Heart left ventricle (tissue), 16 donors: ENCODE data around the gene ZNF747. TPM values are rescaled to one million over a fixed set of nuclear protein-coding genes. Genes with fewer than 3 reads are reported as not detected.
"Not testable (repeated sequence)": the region's sequence is repeated elsewhere in the genome, so short reads cannot be mapped to it uniquely, and the experiment has no call there.

Experiments
- ATAC-seq, 4 donors: fragments of 200-7000 bp; cut with Tn5 transposase; one replicate each; pipeline ENCODE4 v1.9.1; 2020 to 2022; ENCODE audit warnings: moderate library complexity in 4 of 4, mild to moderate bottlenecking in 3 of 4, moderate number of reproducible peaks in 1 of 4
- DNase-seq, 5 donors: peaks; one replicate each; pipeline ENCODE4 v3.0.0-alpha.2; 2020
- H3K27ac ChIP-seq, 12 donors: fragments of 200-600 bp; sonication (generic) in 4 of 12; one replicate each; pipeline versions ENCODE4 v1.5.0 to v1.8.0; 2016 to 2022; ENCODE audit warnings: mild to moderate bottlenecking in 2 of 12
- H3K27me3 ChIP-seq, 9 donors: fragments of 200-600 bp; sonication (generic) in 2 of 9; one replicate each; pipeline versions ENCODE4 v1.5.1 to v1.8.0; 2016 to 2022; ENCODE audit warnings: mild to moderate bottlenecking in 3 of 9
- H3K36me3 ChIP-seq, 9 donors: fragments of 200-600 bp; sonication (generic) in 2 of 9; one replicate each; pipeline versions ENCODE4 v1.5.0 to v1.8.0; 2018 to 2022; ENCODE audit warnings: mild to moderate bottlenecking in 2 of 9
- H3K4me1 ChIP-seq, 12 donors: fragments of 200-600 bp; sonication (generic) in 4 of 12; one replicate each; pipeline versions ENCODE4 v1.5.0 to v1.8.0; 2016 to 2022; ENCODE audit warnings: mild to moderate bottlenecking in 3 of 12
- H3K4me3 ChIP-seq, 12 donors: fragments of 200-600 bp; sonication (generic) in 4 of 12; one replicate each; pipeline versions ENCODE4 v1.5.0 to v1.8.0; 2017 to 2022; ENCODE audit warnings: mild to moderate bottlenecking in 9 of 12, moderate library complexity in 4 of 12
- H3K9me3 ChIP-seq, 12 donors: fragments of 200-600 bp; sonication (generic) in 4 of 12; one replicate each; pipeline versions ENCODE4 v1.5.0 to v1.8.0; 2016 to 2022; ENCODE audit warnings: mild to moderate bottlenecking in 1 of 12
- POLR2A ChIP-seq, 2 donors: fragments of 450-650 bp; IDR thresholded peaks; one replicate each; pipeline ENCODE4 v1.6.1; 2017; ENCODE audit warnings: antibody characterized with exemption in 2 of 2, mild to moderate bottlenecking in 2 of 2, moderate library complexity in 2 of 2
- WGBS, 4 donors: extraction: QIAGEN DNeasy Blood & Tissue Kit in 2 of 4; methylation state at CpG; one replicate each; pipeline versions ENCODE4 v1.1.5 to v1.1.7; 2013 to 2018; 5-methylcytosine and 5-hydroxymethylcytosine counted together
- intact Hi-C, 10 donors: fragments of 100-400 bp; cut with DNase I; formaldehyde crosslinking; loops; one replicate each; pipeline versions ENCODE4 v1.11.1 to v1.14.2; 2022
- polyA plus RNA-seq, 2 donors: library from polyadenylated mRNA; stranded (reverse); fragments of 200-250 nt; gene quantifications; one replicate each; pipeline ENCODE4 v1.2.3, GENCODE V29; 2013
- total RNA-seq, 9 donors: library from RNA; depleted of rRNA in 2 of 9; stranded (reverse); fragments of >200 nt in 2 of 9; fragmentation: NEBNext Ultra II Directional in 3 of 9; extraction: Animal tissue kit (Norgen Biotek cat#: 25700) in 3 of 9; gene quantifications; one replicate each; pipeline versions ENCODE4 v1.1.0 to v1.2.4, GENCODE V29; 2016 to 2023
- TF ChIP-seq, protein P1 (sequence below), 12 donors: fragments of 200-600 bp; sonication (generic) in 4 of 12; IDR thresholded peaks; one replicate each; pipeline versions ENCODE4 v1.5.0 to v1.8.0; 2018 to 2022; ENCODE audit warnings: antibody characterized with exemption in 12 of 12, mild to moderate bottlenecking in 5 of 12
- donor health status: ischemic (EF 13 %, LVEDD 7.1; RV severe dilation, severe dysfunction).
- donor health status: healthy with polysubstance abuse.
- donor health status: DM: no; HTN: yes; CAD: no.
- donor health status: DM: no; HTN: no; CAD: no.
- donor health status: ischemic (EF 25% LVEDD 6.9; RV normal size, moderate dysfunction).
- donor health status: ischemic (EF 25% LVEDD 5.7; RV mildly dilated, moderate dysfunction).
- donor health status: healthy.
- donor health status: DM: yes; HTN: yes; CAD: no.
- donor health status: ischemic (EF 35%, LVEDD 5.7; RV mildly dilated, moderate dysfunction).
- donor health status: nonischemic (EF 11% LVEDD 7.7; RV severe dilation, severe dysfunction).
- donor health status: DM: yes; HTN: yes; CAD: no.
- donor health status: PGD.
- donor health status: ischemic (EF 29% LVEDD 5.4; RV normal size, mild dysfunction).
- donor health status: nonischemic (EF 23%, LVEDD 6.1; RV moderate dilation, normal function).

ZNF747 gene
- total and polyA plus RNA-seq, 11 donors = 8.6 to 15.2 (median 9.6) TPM

DNA sequence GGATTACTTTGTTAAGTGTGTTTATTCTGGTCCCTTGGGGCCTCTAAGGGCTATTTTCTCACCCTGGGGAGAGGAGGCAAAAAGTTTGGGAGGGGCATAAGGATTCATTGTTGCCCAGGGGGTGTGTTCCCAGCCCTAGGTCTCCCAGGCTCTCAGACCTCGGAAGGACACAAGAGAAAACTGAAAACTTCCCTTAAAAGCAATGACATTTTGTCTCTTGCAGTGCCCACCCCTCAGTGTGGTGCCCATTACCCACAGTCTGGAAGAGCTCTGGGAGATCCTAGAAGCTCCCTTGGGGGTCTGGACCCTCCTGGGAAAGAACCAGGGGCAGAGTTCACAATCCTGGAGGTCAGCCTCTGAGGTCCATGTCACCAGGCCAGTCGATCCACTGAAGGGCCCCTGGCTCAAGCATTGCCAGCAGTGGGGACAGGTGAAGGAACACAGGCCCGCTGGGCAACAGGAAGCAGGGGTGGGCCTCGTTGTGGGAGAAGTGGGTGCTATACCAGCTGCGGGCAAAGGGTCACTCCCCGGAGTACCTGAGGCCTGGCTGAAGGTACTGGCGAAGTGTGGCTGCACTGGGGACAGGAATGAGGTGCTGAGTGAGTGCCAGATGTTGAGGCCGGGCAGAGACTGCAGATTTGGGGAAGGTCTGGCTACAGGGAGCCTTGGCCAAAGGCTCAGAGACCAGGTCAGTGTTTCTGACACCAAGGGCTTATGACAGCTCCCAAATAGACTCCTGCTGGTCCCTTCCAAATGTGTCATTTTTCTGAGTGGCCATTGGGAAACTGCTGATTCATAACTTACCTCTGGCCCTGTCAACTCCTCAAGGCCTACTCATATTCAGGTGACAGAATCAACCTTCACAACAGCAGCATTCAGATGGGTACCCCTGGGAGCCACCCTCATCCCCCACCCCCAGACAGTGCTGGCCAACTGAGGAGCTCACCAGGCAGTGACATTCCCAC lies 4.6 kb upstream of the ZNF747 start:
- H3K9me3 ChIP-seq = no peaks in the 10 kb centered on the region
- H3K4me1 ChIP-seq = peaks cover 0 to 47% (median 23%) of the 10 kb centered on the region in 12 donors
- no peaks in the 10 kb centered on the region for H3K27me3 ChIP-seq
- H3K27ac ChIP-seq = peak overlapping the region; percentile 57 to 88 (median 80)
- DNase-seq (peak in 4 of 5 donors; percentile 58 to 85 (median 76)), ATAC-seq (peak; percentile 74 to 85 (median 76))
- H3K4me3 ChIP-seq = no peak overlapping the region
- WGBS, 4 donors = 42 to 66% (median 53%) methylated on average over 8 of the region's 8 CpGs
- intact Hi-C loops = loop anchor here in 4 of 10 donors (5.0 to 10.0 kb wide), 4 partner anchors 33 to 96 kb away; partner anchors contain the start of genes ZNF688 (in 1 of the 4) and ZNF785 (in 1 of the 4)
- no peaks in the 10 kb centered on the region for H3K36me3 ChIP-seq
- TF ChIP-seq, protein P1, sequence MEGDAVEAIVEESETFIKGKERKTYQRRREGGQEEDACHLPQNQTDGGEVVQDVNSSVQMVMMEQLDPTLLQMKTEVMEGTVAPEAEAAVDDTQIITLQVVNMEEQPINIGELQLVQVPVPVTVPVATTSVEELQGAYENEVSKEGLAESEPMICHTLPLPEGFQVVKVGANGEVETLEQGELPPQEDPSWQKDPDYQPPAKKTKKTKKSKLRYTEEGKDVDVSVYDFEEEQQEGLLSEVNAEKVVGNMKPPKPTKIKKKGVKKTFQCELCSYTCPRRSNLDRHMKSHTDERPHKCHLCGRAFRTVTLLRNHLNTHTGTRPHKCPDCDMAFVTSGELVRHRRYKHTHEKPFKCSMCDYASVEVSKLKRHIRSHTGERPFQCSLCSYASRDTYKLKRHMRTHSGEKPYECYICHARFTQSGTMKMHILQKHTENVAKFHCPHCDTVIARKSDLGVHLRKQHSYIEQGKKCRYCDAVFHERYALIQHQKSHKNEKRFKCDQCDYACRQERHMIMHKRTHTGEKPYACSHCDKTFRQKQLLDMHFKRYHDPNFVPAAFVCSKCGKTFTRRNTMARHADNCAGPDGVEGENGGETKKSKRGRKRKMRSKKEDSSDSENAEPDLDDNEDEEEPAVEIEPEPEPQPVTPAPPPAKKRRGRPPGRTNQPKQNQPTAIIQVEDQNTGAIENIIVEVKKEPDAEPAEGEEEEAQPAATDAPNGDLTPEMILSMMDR (IDR thresholded peaks at IDR 0.05) = no peak
- no peak for TF ChIP-seq POLR2A (IDR thresholded peaks at IDR 0.05)

DNA sequence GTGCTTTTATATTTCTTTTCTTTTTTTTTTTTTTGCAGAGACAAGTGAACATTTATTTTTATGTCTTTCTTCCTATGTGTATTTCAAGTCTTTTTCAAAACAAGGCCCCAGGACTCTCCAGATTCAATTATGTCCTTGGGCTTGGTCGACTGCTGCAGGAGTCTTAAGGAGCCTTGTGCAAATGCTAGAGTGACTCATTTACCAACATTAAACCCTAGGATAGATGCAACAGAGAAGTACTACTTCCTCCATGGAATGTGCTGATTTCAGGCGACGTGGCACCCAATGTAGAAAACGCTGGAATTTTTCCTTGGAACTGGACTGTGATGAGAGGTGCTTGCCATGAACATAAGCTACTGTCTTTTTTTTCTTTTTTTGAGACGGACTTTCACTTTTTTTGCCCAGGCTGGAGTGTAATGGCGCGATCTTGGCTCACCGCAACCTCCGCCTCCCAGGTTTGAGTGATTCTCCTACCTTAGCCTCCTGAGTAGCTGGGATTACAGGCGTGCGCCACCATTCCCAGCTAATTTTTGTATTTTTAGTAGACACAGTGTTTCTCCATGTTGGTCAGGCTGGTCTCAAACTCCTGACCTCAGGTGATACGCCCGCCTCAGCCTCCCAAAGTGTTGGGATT lies 1.9 kb upstream of the ZNF747 start:
- intact Hi-C loops = loop anchor here in 4 of 10 donors (5.0 to 10.0 kb wide), 4 partner anchors 36 to 98 kb away; partner anchors contain the start of genes ZNF688 (in 1 of the 4) and ZNF785 (in 1 of the 4)
- DNase-seq, H3K27me3 ChIP-seq, ATAC-seq, H3K9me3 ChIP-seq: not testable (repeated sequence)
- Histone ChIP-seq H3K36me3 (peaks cover 0 to 17% (median 14%) of the 10 kb centered on the region in 9 donors), H3K27ac (peak overlapping the region in 7 of 12 donors; percentile 91 to 99 (median 95)), H3K4me3 (peak overlapping the region in 1 of 12 donors; percentile 87), H3K4me1 (peaks cover 0 to 53% (median 30%) of the 10 kb centered on the region in 12 donors)
- 94 to 96% (median 96%) methylated on average over 13 of the region's 13 CpGs for WGBS, 4 donors

DNA sequence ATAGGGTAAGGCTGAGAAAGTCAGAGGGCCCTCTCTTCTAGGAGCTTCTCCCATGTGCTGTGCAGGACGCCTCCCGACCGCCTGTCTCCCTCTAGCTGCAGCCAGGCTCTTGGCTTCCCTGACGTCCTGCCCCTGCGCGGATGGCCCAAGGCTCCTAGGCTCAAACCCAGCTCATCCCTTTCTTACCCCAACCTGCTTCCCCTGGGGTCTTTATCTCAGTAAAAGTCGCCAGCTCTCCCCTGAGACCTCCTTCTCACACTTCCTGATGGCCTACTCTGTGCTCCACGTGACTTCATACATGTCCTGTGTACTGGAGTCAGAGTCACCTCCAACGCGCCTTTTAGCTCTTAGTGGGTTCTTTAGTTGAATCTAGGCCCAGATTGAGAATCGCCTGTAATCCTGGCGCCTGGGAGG lies 1.1 kb upstream of the ZNF747 start:
- Histone ChIP-seq H3K27ac (peak overlapping the region in 11 of 12 donors; percentile 91 to 99 (median 95)), H3K9me3 (no peaks in the 10 kb centered on the region), H3K4me3 (peak overlapping the region; percentile 31 to 94 (median 82)), H3K36me3 (peaks cover 0 to 24% (median 21%) of the 10 kb centered on the region in 9 donors), H3K27me3 (no peaks in the 10 kb centered on the region), H3K4me1 (peaks cover 0 to 46% (median 24%) of the 10 kb centered on the region in 12 donors)
- WGBS, 4 donors = 32 to 40% (median 34%) methylated on average over 12 of the region's 12 CpGs
- TF ChIP-seq POLR2A (IDR thresholded peaks at IDR 0.05) = no peak
- TF ChIP-seq, protein P1 (IDR thresholded peaks at IDR 0.05) = peak; percentile 42 to 74 (median 56)
- intact Hi-C loops = loop anchor here in 7 of 10 donors (1.0 to 10.0 kb wide), 8 partner anchors 21 to 105 kb away; partner anchors contain the start of genes ZNF764 (in 5 of the 7), DCTPP1 (in 1 of the 7), ZNF688 (in 1 of the 7) and ZNF785 (in 1 of the 7)
- ATAC-seq = peak; percentile 52 to 72 (median 66)
- DNase-seq = peak; percentile 73 to 86 (median 84)

DNA sequence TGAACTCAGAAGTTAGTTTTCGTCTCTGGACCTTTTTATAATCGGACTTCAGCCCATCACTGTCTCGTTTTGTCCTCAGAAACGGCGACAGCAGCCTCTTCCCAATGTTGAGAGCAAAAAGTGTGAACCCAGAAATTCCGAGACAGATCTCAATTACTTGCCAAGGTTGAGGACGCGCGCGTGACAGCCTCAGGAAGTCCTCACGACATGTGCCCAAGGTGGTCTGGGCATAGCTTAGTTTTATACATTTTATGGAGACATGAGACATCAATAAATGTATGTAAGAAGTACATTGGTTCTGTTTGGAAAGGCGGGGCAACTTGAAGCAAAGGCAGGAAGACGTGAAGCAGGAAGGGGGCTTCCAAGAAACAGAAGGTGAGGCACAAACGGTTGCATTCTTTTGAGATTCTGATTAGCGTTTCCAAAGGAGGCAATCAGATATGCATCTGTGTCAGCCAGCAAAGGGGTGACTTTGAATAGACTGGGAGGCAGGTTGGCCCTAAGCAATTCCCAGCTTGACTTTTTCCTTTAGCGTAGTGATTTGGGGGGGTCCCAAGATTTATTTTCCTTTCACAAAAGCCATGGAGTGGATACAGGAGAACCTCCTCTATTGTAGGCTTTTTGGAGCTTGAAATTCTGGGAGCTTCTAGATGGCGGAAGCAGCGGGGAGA lies 583 bp upstream of the ZNF747 start:
- H3K27ac ChIP-seq = peak overlapping the region; percentile 86 to 99 (median 94)
- H3K36me3 ChIP-seq = peaks cover 0 to 28% (median 23%) of the 10 kb centered on the region in 9 donors
- H3K4me1 ChIP-seq = peaks cover 0 to 41% (median 24%) of the 10 kb centered on the region in 12 donors
- peak overlapping the region; percentile 31 to 94 (median 82) for H3K4me3 ChIP-seq
- DNase-seq (no peak), ATAC-seq (peak in 1 of 4 donors; percentile 0)
- no peaks in the 10 kb centered on the region for H3K27me3 ChIP-seq
- intact Hi-C loops = loop anchor here in 7 of 10 donors (1.0 to 10.0 kb wide), 8 partner anchors 22 to 104 kb away; partner anchors contain the start of genes ZNF764 (in 5 of the 7), DCTPP1 (in 1 of the 7), ZNF688 (in 1 of the 7) and ZNF785 (in 1 of the 7)
- TF ChIP-seq POLR2A (IDR thresholded peaks at IDR 0.05) = no peak
- TF ChIP-seq, protein P1 (IDR thresholded peaks at IDR 0.05) = no peak
- WGBS, 4 donors = 7 to 10% (median 9%) methylated on average over 17 to 18 of the region's 18 CpGs
- no peaks in the 10 kb centered on the region for H3K9me3 ChIP-seq
